Activated CD8-positive, alpha-beta memory T cell treated with anti-CD3 and anti-CD28 coated beads, Interleukin-2, amount 50 U/mL, for 4 hours (primary cell): ENCODE measurements around the gene NLN.
A peak's percentile ranks its signal among the peaks of the same experiment; 100 is the strongest.
"Not testable (repeated sequence)": the region's sequence is repeated elsewhere in the genome, so short reads cannot be mapped to it uniquely, and the experiment has no call there.

Source experiments
- DNase-seq: peaks from one replicate; pipeline ENCODE4 v3.0.0-alpha.2; 2020

Gene NLN

GRCh38 chr5:65734196-65734775, 12.3 kb downstream of the NLN start:
- not testable (repeated sequence) for DNase-seq

- DNase-seq = no peak
Measured at GRCh38 chr5:65734921-65735320, 12.9 kb downstream of the NLN start.

- no peak for DNase-seq
Measured at GRCh38 chr5:65736011-65736410, 14.0 kb downstream of the NLN start.

- DNase-seq = no peak
Measured at GRCh38 chr5:65737842-65738241, 15.8 kb downstream of the NLN start.

GRCh38 chr5:65738305-65738704, 16.3 kb downstream of the NLN start:
- DNase-seq = no peak

GRCh38 chr5:65739162-65739561, 17.2 kb downstream of the NLN start:
- no peak for DNase-seq

GRCh38 chr5:65742565-65743231, 20.7 kb downstream of the NLN start:
- DNase-seq = no peak

GRCh38 chr5:65749221-65749844, 27.3 kb downstream of the NLN start:
- no peak for DNase-seq

- no peak for DNase-seq
Measured at GRCh38 chr5:65749956-65750355, 28.0 kb downstream of the NLN start.

GRCh38 chr5:65750938-65751337, 28.9 kb downstream of the NLN start:
- no peak for DNase-seq

GRCh38 chr5:65753189-65753588, 31.2 kb downstream of the NLN start:
- DNase-seq = no peak

GRCh38 chr5:65758546-65759144, 36.6 kb downstream of the NLN start:
- no peak for DNase-seq

GRCh38 chr5:65760504-65761275, 38.7 kb downstream of the NLN start:
- peak; percentile 46 for DNase-seq

- DNase-seq = no peak
Measured at GRCh38 chr5:65762234-65762633, 40.2 kb downstream of the NLN start.

- DNase-seq = no peak
Measured at GRCh38 chr5:65765582-65765981, 43.6 kb downstream of the NLN start.

- DNase-seq = no peak
Measured at GRCh38 chr5:65766175-65766574, 44.2 kb downstream of the NLN start.

- DNase-seq = no peak
Measured at GRCh38 chr5:65766781-65767180, 44.8 kb downstream of the NLN start.

- no peak for DNase-seq
Measured at GRCh38 chr5:65767565-65767964, 45.6 kb downstream of the NLN start.

- no peak for DNase-seq
Measured at GRCh38 chr5:65768723-65769346, 46.8 kb downstream of the NLN start.

- no peak for DNase-seq
Measured at GRCh38 chr5:65769539-65769938, 47.5 kb downstream of the NLN start.

GRCh38 chr5:65771266-65771665, 49.3 kb downstream of the NLN start:
- DNase-seq = no peak

GRCh38 chr5:65772963-65773362, 51.0 kb downstream of the NLN start:
- not testable (repeated sequence) for DNase-seq

- DNase-seq = no peak
Measured at GRCh38 chr5:65774346-65774745, 52.3 kb downstream of the NLN start.
